DOHH2 (cell line): ENCODE results near the gene KCNQ1.

Experiments
- H3F3A ChIP-seq: fragments of 200-600 bp; sonication (generic), shearing (Covaris generic); 2 replicates; pipeline ENCODE4 v1.6.0; 2016; ENCODE audit warnings: antibody characterized with exemption, mild to moderate bottlenecking; ENCODE audit not compliant: control insufficient read depth, insufficient read depth
- H3K27ac ChIP-seq: fragments of 200-600 bp; sonication (generic); 2 replicates; pipeline ENCODE4 v1.5.1; 2014; ENCODE audit warnings: low read depth, mild to moderate bottlenecking, low read length, moderate library complexity
- H3K27me3 ChIP-seq: fragments of 200-600 bp; sonication (generic); 2 replicates; pipeline ENCODE4 v1.6.1; 2014; ENCODE audit warnings: mild to moderate bottlenecking, low read length, mixed read lengths; ENCODE audit not compliant: control insufficient read depth
- H3K36me3 ChIP-seq: fragments of 200-600 bp; sonication (generic); 2 replicates; pipeline ENCODE4 v1.6.1; 2014; ENCODE audit warnings: mild to moderate bottlenecking, low read length, moderate library complexity, mixed read lengths; ENCODE audit not compliant: control insufficient read depth
- H3K4me1 ChIP-seq: fragments of 200-600 bp; sonication (generic); 2 replicates; pipeline ENCODE4 v1.6.1; 2014; ENCODE audit warnings: mild to moderate bottlenecking, low read length, mixed read lengths; ENCODE audit not compliant: control insufficient read depth
- H3K4me2 ChIP-seq: fragments of 200-600 bp; sonication (generic); 2 replicates; pipeline ENCODE4 v1.6.0; 2014; ENCODE audit warnings: mild to moderate bottlenecking, low read length, moderate library complexity
- H3K4me3 ChIP-seq: fragments of 200-600 bp; sonication (generic); 2 replicates; pipeline ENCODE4 v1.5.1; 2014; ENCODE audit warnings: mild to moderate bottlenecking, low read length, mixed read lengths
- H3K79me2 ChIP-seq: fragments of 200-600 bp; sonication (generic); 2 replicates; pipeline ENCODE4 v1.6.1; 2014; ENCODE audit warnings: mild to moderate bottlenecking, low read length, mixed read lengths; ENCODE audit not compliant: control insufficient read depth
- H3K9me2 ChIP-seq: fragments of 200-600 bp; sonication (generic); replicated peaks from 2 replicates; pipeline ENCODE4 v1.6.1; 2014; ENCODE audit warnings: mild to moderate bottlenecking, low read length, mixed read lengths; ENCODE audit not compliant: control insufficient read depth
- H3K9me3 ChIP-seq: fragments of 200-600 bp; sonication (generic); 2 replicates; pipeline ENCODE4 v1.6.1; 2014; ENCODE audit warnings: antibody characterized with exemption, low read length, mixed read lengths; ENCODE audit not compliant: control insufficient read depth, insufficient read depth
- H4K20me1 ChIP-seq: fragments of 200-600 bp; sonication (generic); 2 replicates; pipeline ENCODE4 v1.6.0; 2014; ENCODE audit warnings: low read depth, mild to moderate bottlenecking, antibody characterized with exemption, low read length, moderate library complexity; ENCODE audit not compliant: control insufficient read depth, insufficient read depth
- EZH2phosphoT487 ChIP-seq: fragments of 200-600 bp; sonication (generic); IDR thresholded peaks from 2 replicates; pipeline ENCODE4 v1.6.1; 2017; ENCODE audit warnings: borderline replicate concordance, mild to moderate bottlenecking, antibody characterized with exemption, low read length, moderate library complexity, mixed read lengths
- TF ChIP-seq, protein P1 (sequence below): fragments of 200-600 bp; sonication (generic); IDR thresholded peaks from one replicate; pipeline ENCODE4 v1.5.1; 2014; ENCODE audit warnings: antibody characterized with exemption, mild to moderate bottlenecking, low read depth, low read length; ENCODE audit not compliant: poor library complexity, severe bottlenecking

The KCNQ1 gene

GRCh38 chr11:2575591-2576051, 130.8 kb downstream of the KCNQ1 start:
- Histone ChIP-seq H3K9me2 (no peaks in the 10 kb centered on the region), H3K4me2 (no peak overlapping the region), H3K4me3 (no peak overlapping the region), H3K9me3 (no peaks in the 10 kb centered on the region), H3K27me3 (no peaks in the 10 kb centered on the region), H3K36me3 (no peaks in the 10 kb centered on the region), H3F3A (no peaks in the 10 kb centered on the region), H4K20me1 (no peaks in the 10 kb centered on the region), H3K79me2 (no peaks in the 10 kb centered on the region), H3K4me1 (no peaks in the 10 kb centered on the region), H3K27ac (no peak overlapping the region)
- TF ChIP-seq, protein P1, sequence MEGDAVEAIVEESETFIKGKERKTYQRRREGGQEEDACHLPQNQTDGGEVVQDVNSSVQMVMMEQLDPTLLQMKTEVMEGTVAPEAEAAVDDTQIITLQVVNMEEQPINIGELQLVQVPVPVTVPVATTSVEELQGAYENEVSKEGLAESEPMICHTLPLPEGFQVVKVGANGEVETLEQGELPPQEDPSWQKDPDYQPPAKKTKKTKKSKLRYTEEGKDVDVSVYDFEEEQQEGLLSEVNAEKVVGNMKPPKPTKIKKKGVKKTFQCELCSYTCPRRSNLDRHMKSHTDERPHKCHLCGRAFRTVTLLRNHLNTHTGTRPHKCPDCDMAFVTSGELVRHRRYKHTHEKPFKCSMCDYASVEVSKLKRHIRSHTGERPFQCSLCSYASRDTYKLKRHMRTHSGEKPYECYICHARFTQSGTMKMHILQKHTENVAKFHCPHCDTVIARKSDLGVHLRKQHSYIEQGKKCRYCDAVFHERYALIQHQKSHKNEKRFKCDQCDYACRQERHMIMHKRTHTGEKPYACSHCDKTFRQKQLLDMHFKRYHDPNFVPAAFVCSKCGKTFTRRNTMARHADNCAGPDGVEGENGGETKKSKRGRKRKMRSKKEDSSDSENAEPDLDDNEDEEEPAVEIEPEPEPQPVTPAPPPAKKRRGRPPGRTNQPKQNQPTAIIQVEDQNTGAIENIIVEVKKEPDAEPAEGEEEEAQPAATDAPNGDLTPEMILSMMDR = no peak
- TF ChIP-seq EZH2phosphoT487 = no peak

GRCh38 chr11:2576111-2576510, 131.3 kb downstream of the KCNQ1 start:
- H3K9me2 ChIP-seq = no peaks in the 10 kb centered on the region
- no peaks in the 10 kb centered on the region for H3K4me1 ChIP-seq
- no peaks in the 10 kb centered on the region for H3K9me3 ChIP-seq
- H3K4me3 ChIP-seq = no peak overlapping the region
- H4K20me1 ChIP-seq = no peaks in the 10 kb centered on the region
- H3K4me2 ChIP-seq = no peak overlapping the region
- no peaks in the 10 kb centered on the region for H3K27me3 ChIP-seq
- no peaks in the 10 kb centered on the region for H3K36me3 ChIP-seq
- no peaks in the 10 kb centered on the region for H3F3A ChIP-seq
- no peaks in the 10 kb centered on the region for H3K79me2 ChIP-seq
- no peak overlapping the region for H3K27ac ChIP-seq
- no peak for TF ChIP-seq EZH2phosphoT487
- TF ChIP-seq, protein P1 = no peak

GRCh38 chr11:2576549-2576948, 131.7 kb downstream of the KCNQ1 start:
- Histone ChIP-seq H3K27ac (no peak overlapping the region), H3K79me2 (no peaks in the 10 kb centered on the region), H4K20me1 (no peaks in the 10 kb centered on the region), H3K36me3 (no peaks in the 10 kb centered on the region), H3K4me2 (no peak overlapping the region), H3K27me3 (no peaks in the 10 kb centered on the region), H3K9me2 (no peaks in the 10 kb centered on the region), H3K4me3 (no peak overlapping the region), H3F3A (no peaks in the 10 kb centered on the region), H3K4me1 (no peaks in the 10 kb centered on the region), H3K9me3 (no peaks in the 10 kb centered on the region)
- TF ChIP-seq, protein P1 = no peak
- no peak for TF ChIP-seq EZH2phosphoT487
